K562 (cell line): ENCODE measurements around the gene MARK3. TPM values are rescaled to one million over a fixed set of nuclear protein-coding genes. Genes with fewer than 3 reads are reported as not detected.
A peak's percentile ranks its signal among the peaks of the same experiment; 100 is the strongest.

ENCODE experiments used
- ATAC-seq: fragments of 200-7000 bp; cut with Tn5 transposase; 3 replicates; pipeline ENCODE4 v1.9.1; 2020; ENCODE audit warnings: moderate library complexity
- BruUV-seq: library from RNA; stranded (reverse); fragments of 400-500 nt; replicated peaks from 2 replicates; lab custom pipeline; 2021; lab: Mats Ljungman, UMichigan
- CTCF ChIA-PET: fragments of 300-600 bp; formaldehyde crosslinking; extraction: SDS; loops from one replicate; lab custom pipeline; 2021; ENCODE audit warnings: low intra/inter-chr PET ratio; lab: Yijun Ruan, JAX
- POLR2A ChIA-PET: fragments of 300-600, 350-650 bp; sonication (Branson Sonifier 250); formaldehyde crosslinking; extraction: SDS; loops from one replicate; lab custom pipeline; 2021; ENCODE audit warnings: antibody characterized with exemption, inconsistent platforms; lab: Yijun Ruan, JAX
- DNase-seq, 4 experiments: peaks; one replicate each; pipeline versions ENCODE4 v3.0.0 to v3.0.0-alpha.2; 2011 to 2018; ENCODE audit warnings: low spot score in 3 of 4, mixed read lengths in 3 of 4; ENCODE audit errors: extremely low read depth in 1 of 4
- FAIRE-seq: peaks from 2 replicates; lab custom pipeline; 2011; peaks lifted over from hg19 to GRCh38; lab: Jason Lieb, UNC
- H2AFZ ChIP-seq: 2 replicates; pipeline ENCODE4 v1.6.0; 2011; ENCODE audit warnings: low read depth, low read length, control low read depth, inconsistent platforms
- H3K27ac ChIP-seq: fragments of 200-600 bp; 3 replicates; pipeline ENCODE4 v1.8.0; 2011; ENCODE audit warnings: low read depth, mild to moderate bottlenecking, control low read depth, inconsistent platforms, low read length, moderate library complexity, mixed read lengths; ENCODE audit errors: extremely low read depth
- H3K27me3 ChIP-seq, 2 experiments: fragments of 300-600 bp in 1 of 2; 2 replicates in 1 of 2; 3 replicates in 1 of 2; pipeline versions ENCODE4 v1.6.0 to v1.8.0; 2011; ENCODE audit warnings: inconsistent platforms in 2 of 2, low read length in 2 of 2, mild to moderate bottlenecking in 1 of 2, mixed read lengths in 1 of 2, moderate library complexity in 1 of 2; ENCODE audit not compliant: control insufficient read depth in 2 of 2, insufficient read depth in 2 of 2
- H3K36me3 ChIP-seq: fragments of 300-600 bp; 3 replicates; pipeline ENCODE4 v1.8.0; 2011; ENCODE audit warnings: mild to moderate bottlenecking, low read length, inconsistent platforms; ENCODE audit not compliant: control insufficient read depth, insufficient read depth
- H3K4me1 ChIP-seq, 2 experiments: fragments of 200-600 bp in 1 of 2; replicated peaks in 1 of 2; 2 replicates in 1 of 2; 3 replicates in 1 of 2; pipeline versions ENCODE4 v1.5.1 to v1.8.0; 2011; ENCODE audit warnings: inconsistent platforms in 2 of 2, low read length in 2 of 2, mild to moderate bottlenecking in 1 of 2, mixed read lengths in 1 of 2, moderate library complexity in 1 of 2; ENCODE audit not compliant: control insufficient read depth in 2 of 2, insufficient read depth in 2 of 2
- H3K4me2 ChIP-seq: 2 replicates; pipeline ENCODE4 v1.6.1; 2011; ENCODE audit warnings: low read length, control low read depth, inconsistent platforms, mixed read lengths; ENCODE audit not compliant: insufficient read depth
- H3K4me3 ChIP-seq: fragments of 200-600 bp; sonication (generic), shearing (Covaris generic); 2 replicates; pipeline ENCODE4 v1.5.1; 2016; ENCODE audit warnings: control low read depth, inconsistent platforms
- H3K79me2 ChIP-seq: fragments of 200-600 bp; 3 replicates; pipeline ENCODE4 v1.8.0; 2011; ENCODE audit warnings: low read length, inconsistent platforms; ENCODE audit not compliant: control insufficient read depth, insufficient read depth
- H3K9ac ChIP-seq, 2 experiments: 2 replicates each; pipeline versions ENCODE4 v1.6.0 to v1.6.1; 2011; ENCODE audit warnings: low read depth in 2 of 2, low read length in 2 of 2, control low read depth in 1 of 2, inconsistent platforms in 1 of 2, mild to moderate bottlenecking in 1 of 2, mixed read lengths in 1 of 2; ENCODE audit not compliant: insufficient read depth in 1 of 2
- H3K9me1 ChIP-seq: one replicate; pipeline ENCODE4 v1.6.0; 2011; ENCODE audit warnings: inconsistent platforms, mild to moderate bottlenecking, low read length, moderate library complexity; ENCODE audit not compliant: control insufficient read depth, insufficient read depth
- H3K9me3 ChIP-seq: replicated peaks from 2 replicates; pipeline ENCODE4 v1.5.1; 2011; ENCODE audit warnings: low read depth, low read length, inconsistent platforms; ENCODE audit not compliant: control insufficient read depth, insufficient read depth
- H4K20me1 ChIP-seq: replicated peaks from 2 replicates; pipeline ENCODE4 v1.6.1; 2011; ENCODE audit warnings: low read length, inconsistent platforms, mixed read lengths; ENCODE audit not compliant: control insufficient read depth, insufficient read depth
- CEBPB ChIP-seq: fragments of 450-650 bp; IDR thresholded peaks from 2 replicates; pipeline ENCODE4 v1.6.1; 2016; ENCODE audit warnings: missing genetic modification characterization, missing compliant biosample characterization
- HIVEP1 ChIP-seq: fragments of 250-450 bp; sonication (Bioruptor Pico); IDR thresholded peaks from 2 replicates; pipeline ENCODE4 v1.4.0; 2020; ENCODE audit warnings: mild to moderate bottlenecking
- SMC3 ChIP-seq: conservative IDR thresholded peaks from 2 replicates; pipeline ENCODE4 v1.6.1; 2011; ENCODE audit warnings: low read depth, low read length, improper control_type of control experiment; ENCODE audit not compliant: insufficient read depth
- ZFX ChIP-seq: sonication (generic); formaldehyde crosslinking; IDR thresholded peaks from 2 replicates; pipeline ENCODE4 v1.8.0; 2022; ENCODE audit warnings: mild to moderate bottlenecking, missing genetic modification reagents, moderate library complexity
- ZNF592 ChIP-seq: fragments of 450-650 bp; IDR thresholded peaks from 2 replicates; pipeline ENCODE4 v1.6.1; 2017; ENCODE audit warnings: antibody characterized with exemption, mild to moderate bottlenecking
- ZNF696 ChIP-seq: fragments of 250-450 bp; sonication (Bioruptor Pico); conservative IDR thresholded peaks from 2 replicates; pipeline ENCODE4 v1.4.0; 2020; ENCODE audit warnings: mild to moderate bottlenecking, moderate library complexity
- ZSCAN32 ChIP-seq: fragments of 450-650 bp; formaldehyde crosslinking; IDR thresholded peaks from 2 replicates; pipeline ENCODE4 v1.4.0; 2020; ENCODE audit warnings: mild to moderate bottlenecking, moderate library complexity
- WGBS: fragments of 100-300 bp; shearing (Covaris generic); methylation state at CpG from one replicate; pipeline ENCODE4 v1.1.6; 2016; ENCODE audit warnings: low coverage, mixed read lengths; ENCODE audit not compliant: insufficient coverage; ENCODE audit errors: missing lambda C conversion rate; 5-methylcytosine and 5-hydroxymethylcytosine counted together
- in situ Hi-C: fragments of 300-500 bp; cut with MboI; formaldehyde crosslinking; loops from 4 replicates; pipeline ENCODE4 v1.15.0; 2018; ENCODE audit warnings: inconsistent platforms, mixed read lengths
- intact Hi-C: fragments of 100-400 bp; cut with micrococcal nuclease; formaldehyde crosslinking; loops from 2 replicates; pipeline ENCODE4 v1.14.2; 2022
- polyA plus RNA-seq, 8 experiments: library from polyadenylated mRNA; depleted of rRNA in 4 of 8; stranded (reverse) in 5 of 8; unstranded in 3 of 8; fragments of >200 nt; fragmentation: Nextera tagmentation in 2 of 8; fragmentation: Illumina TruSeq in 1 of 8; extraction: Ambion mirVana in 2 of 8; extraction: Trizol in 1 of 8; gene quantifications; 2 replicates each; pipeline versions ENCODE4 v1.2.1 to v1.2.3, GENCODE V29; 2011 to 2014; ENCODE audit warnings: inconsistent platforms in 1 of 8, missing spikeins in 1 of 8
- total RNA-seq, 7 experiments: library from RNA; depleted of rRNA in 6 of 7; stranded (reverse); fragments of >200 nt in 6 of 7; fragmentation: Illumina TruSeq in 2 of 7; extraction: Trizol in 2 of 7; gene quantifications; 2 replicates each; pipeline versions ENCODE4 v1.2.1 to v1.2.3, GENCODE V29; 2011 to 2021; ENCODE audit warnings: low replicate concordance in 1 of 7

Gene MARK3
- total and polyA plus RNA-seq, 9 of the 15 experiments (the other 6 are each of a cell fraction or from before 2014, with no cell fraction given) = 10.1 to 68.7 (median 56.3) TPM

DNA sequence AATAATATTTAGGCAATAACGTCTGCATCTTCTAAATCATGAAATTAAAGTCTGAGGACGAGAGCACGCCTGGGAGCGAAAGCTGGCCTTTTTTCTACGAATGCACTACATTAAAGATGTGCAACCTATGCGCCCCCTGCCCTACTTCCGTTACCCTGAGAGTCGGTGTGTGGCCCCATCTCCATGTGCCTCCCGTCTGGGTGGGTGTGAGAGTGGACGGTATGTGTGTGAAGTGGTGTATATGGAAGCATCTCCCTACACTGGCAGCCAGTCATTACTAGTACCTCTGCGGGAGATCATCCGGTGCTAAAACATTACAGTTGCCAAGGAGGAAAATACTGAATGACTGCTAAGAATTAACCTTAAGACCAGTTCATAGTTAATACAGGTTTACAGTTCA, 118.1 kb downstream of the MARK3 start (continued):
- TF ChIP-seq ZNF592 (no peak), SMC3 (no peak), HIVEP1 (CRISPR knock-in tag) (no peak), CEBPB (tag) (no peak), ZNF696 (CRISPR knock-in tag) (no peak)

DNA sequence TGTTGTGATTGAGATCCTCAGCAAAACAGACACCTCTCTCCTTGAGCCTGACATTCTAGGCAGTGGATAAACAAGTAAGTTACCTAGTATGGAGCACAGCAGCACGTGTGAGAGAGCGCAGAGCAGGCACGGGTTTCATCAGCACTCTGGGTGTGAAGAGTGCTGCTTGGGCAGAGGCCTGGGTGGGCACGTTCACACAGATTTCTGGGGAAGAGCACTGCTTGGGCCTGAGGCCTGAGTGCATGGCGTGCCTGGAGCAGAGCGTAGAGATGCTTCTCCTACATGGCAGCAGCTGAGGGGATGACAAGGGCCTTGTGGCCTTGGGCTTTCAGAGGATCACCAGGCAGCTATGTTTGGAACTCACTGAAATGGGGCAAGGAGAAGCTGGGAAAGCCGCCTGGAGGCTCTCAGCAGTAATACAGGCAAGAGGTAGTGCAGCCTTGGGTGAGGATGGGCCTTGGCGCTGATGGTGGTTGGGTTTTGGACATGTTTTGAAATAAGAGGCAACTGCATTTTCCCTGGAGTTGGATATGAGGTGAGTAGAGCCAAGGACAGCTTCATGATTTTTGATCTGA, 119.9 kb downstream of the MARK3 start:
- POLR2A ChIA-PET = interaction anchor here (0.6 kb wide), 1 partner anchor 408 kb away, joined by 3 read pairs; no protein-coding TSS in a partner anchor
- no TSS peak for BruUV-seq
- 80% methylated on average over 7 of the region's 8 CpGs for WGBS
- H3K27ac ChIP-seq = no peak overlapping the region
- DNase-seq (no peak), FAIRE-seq (no peak), ATAC-seq (peak; percentile 61)
- no peak overlapping the region for H3K4me2 ChIP-seq
- H3K36me3 ChIP-seq = peaks cover 68% of the 10 kb centered on the region
- no peaks in the 10 kb centered on the region for H3K27me3 ChIP-seq
- no peaks in the 10 kb centered on the region for H3K9me3 ChIP-seq
- no peak overlapping the region for H3K4me3 ChIP-seq
- H3K4me1 ChIP-seq = peaks cover 0 to 3% of the 10 kb centered on the region in 2 experiments; a peak in 3 of 5 replicates
- CTCF ChIA-PET = no interaction called here
- H3K9me1 ChIP-seq = no peaks in the 10 kb centered on the region
- peaks cover 7% of the 10 kb centered on the region; the same call in 1 of the 3 replicates for H3K79me2 ChIP-seq
- TF ChIP-seq ZFX (no peak), ZSCAN32 (CRISPR knock-in tag) (no peak)
- intact Hi-C loops (loop anchor here (5.0 kb wide), 1 partner anchor 42 kb away; no protein-coding TSS in a partner anchor), in situ Hi-C loops (no loop called here)
- no peaks in the 10 kb centered on the region; the same call in 1 of the 2 replicates for H4K20me1 ChIP-seq
- no peak overlapping the region for H3K9ac ChIP-seq
- H2AFZ ChIP-seq = no peak overlapping the region
